GM12872 (cell line): ENCODE data around the gene NECTIN1.

Experiments used
- TF ChIP-seq, protein P1 (sequence below): IDR thresholded peaks from 3 replicates; pipeline ENCODE4 v1.5.1; 2011; ENCODE audit warnings: low read depth, mild to moderate bottlenecking, low read length, moderate library complexity; ENCODE audit not compliant: insufficient read depth

NECTIN1 gene

DNA sequence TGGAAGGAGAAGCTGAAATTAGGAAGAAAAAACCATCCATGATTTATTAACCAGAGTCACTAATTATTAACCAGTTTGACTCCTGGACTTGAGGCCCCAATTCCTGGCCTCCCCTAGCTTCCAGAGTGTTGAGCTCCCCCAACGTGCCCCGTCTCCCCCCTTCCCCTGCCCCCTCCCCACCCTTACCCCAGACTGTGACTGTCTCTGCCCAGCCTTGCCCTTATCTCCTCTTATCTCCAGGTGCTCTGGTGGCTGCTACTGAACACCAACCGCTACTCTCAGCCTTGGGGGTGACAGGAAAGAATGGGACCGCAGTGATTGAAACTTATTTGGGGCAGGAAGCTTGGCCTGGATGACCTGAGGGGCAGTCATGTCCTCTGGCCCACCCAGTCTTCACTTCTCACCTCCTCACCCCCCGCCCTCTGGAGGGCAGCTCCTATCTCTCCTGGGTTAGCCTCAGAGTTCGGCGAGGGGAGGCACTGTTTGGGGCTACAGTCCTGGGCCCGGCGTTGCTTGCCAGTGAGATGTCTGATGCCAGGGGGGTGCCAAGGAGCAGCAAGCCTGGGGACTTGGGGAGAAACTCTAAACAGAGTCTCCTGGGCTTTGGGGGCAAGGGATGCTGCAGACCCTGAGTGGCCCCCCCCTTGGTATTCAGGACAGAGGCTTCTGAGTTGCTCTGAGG, 15.5 kb downstream of the NECTIN1 start:
- TF ChIP-seq, protein P1, sequence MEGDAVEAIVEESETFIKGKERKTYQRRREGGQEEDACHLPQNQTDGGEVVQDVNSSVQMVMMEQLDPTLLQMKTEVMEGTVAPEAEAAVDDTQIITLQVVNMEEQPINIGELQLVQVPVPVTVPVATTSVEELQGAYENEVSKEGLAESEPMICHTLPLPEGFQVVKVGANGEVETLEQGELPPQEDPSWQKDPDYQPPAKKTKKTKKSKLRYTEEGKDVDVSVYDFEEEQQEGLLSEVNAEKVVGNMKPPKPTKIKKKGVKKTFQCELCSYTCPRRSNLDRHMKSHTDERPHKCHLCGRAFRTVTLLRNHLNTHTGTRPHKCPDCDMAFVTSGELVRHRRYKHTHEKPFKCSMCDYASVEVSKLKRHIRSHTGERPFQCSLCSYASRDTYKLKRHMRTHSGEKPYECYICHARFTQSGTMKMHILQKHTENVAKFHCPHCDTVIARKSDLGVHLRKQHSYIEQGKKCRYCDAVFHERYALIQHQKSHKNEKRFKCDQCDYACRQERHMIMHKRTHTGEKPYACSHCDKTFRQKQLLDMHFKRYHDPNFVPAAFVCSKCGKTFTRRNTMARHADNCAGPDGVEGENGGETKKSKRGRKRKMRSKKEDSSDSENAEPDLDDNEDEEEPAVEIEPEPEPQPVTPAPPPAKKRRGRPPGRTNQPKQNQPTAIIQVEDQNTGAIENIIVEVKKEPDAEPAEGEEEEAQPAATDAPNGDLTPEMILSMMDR: no peak

DNA sequence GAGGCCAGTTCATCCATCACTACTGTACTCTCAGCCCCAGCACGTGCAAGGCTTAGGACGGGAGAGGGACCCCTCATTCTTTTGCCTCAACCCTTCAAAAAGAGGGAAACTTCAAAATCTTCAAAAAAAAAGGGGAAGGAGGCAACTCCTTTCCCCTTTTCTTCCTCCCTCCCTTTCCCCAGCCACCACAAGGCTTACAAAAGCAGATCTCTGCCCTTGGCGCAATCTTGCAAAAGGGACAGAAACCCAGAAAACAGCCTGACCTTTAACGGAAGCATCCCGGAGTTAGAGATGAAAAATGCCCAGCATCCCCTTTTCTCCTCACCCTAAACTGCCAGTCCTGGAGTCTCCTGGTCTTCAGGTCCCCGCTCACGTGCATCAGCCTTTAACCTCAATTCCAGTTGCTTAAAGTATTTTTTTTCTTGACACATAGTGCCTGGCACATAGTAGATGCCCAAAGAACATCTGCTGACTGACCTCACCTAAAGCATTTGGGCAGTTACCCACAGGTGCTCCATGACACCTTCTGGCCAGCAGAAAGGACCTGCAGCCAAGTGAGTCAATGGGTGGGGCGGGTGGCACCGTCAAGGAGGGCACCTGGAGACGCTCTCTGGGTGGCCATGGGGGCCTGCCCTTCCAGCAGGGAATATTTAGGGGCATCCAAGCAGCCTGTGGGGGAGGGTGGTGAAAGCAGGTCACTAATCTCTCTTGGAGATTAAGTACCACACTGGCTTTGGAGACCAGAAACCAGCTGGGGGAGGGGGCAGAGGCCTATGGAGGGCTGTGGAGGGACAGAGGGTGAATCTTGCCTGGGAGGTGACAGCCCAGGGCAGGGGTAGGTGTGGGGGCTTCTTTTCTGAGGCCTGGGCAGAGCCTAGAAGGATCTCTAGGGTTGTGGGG, 16.3 kb downstream of the NECTIN1 start:
- TF ChIP-seq, protein P1: no peak

- TF ChIP-seq, protein P1: no peak
These were observed 17.0 kb downstream of the NECTIN1 start for GRCh38 chr11:119712006-119712405.

DNA sequence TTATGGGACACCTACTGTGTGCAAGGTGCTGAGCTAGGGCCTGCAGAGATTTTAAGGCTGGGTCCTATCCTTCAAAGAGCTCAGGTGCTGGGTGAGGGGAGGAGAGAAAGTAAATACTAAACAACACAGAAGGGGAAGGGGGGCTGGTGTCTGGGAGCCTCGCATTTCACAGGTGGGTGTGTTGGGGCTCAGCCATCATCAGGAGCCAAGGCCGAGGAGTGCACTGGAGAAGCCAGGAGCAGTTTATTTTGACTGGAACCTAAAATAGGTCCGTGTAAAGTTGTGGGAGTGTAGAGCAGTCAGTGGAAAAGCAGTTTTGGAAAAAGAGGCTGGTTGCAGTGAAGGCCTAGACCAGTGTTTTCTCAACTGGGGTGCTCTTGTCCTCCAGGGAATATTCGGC, 17.5 kb downstream of the NECTIN1 start:
- TF ChIP-seq, protein P1: no peak

DNA sequence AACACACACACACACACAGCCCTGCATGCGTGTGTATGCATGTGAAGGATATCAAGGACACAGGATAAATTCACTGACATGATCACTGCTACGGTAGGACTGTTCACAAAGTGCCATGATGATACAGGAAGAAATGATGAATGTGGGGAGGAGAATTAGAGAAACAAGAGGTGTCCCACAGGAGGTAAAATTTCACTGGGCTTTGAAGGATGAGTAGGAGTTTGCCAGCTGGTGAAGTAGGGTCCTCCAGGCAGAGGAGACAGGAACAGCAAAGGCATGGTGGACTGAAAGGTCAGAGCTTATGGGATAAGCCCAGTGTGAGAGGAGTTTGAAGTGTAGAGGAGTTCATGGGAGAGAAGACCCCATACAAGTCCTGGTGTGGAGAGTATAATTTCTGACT, 18.6 kb downstream of the NECTIN1 start:
- TF ChIP-seq, protein P1: no peak

DNA sequence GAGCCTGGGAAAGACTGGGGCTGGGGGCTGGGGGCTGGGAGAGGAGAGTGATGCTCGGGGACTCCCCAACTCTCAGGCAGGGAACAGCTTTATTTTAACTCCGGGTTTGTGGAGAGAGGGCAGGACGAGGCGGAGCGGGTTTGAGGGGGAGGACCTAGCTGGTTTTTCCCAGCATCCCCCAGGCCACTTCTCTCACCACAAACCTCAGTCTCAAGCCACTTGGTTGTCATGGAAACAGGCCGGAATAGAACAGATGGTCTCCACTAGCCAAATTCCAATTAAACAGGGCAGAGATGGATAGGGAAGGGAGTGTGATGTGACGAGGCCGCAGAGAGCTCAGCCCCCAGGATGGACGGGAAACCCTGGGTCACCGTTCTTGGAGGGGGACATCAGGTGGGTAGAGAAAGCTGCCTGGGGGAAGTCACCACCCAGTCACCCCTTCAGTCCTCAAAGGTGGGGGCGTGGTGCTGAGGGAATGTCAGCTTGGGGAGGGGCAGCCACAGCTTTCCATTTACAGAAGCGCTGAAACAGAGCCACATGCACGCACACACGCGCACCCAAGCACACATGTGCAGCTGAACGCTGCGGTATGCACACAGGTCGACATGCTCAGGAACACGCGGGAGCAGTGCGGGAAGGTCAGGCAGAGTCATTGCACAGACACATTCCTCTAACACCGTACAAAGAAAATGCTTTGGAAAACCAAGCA, 19.2 kb downstream of the NECTIN1 start:
- TF ChIP-seq, protein P1: no peak

DNA sequence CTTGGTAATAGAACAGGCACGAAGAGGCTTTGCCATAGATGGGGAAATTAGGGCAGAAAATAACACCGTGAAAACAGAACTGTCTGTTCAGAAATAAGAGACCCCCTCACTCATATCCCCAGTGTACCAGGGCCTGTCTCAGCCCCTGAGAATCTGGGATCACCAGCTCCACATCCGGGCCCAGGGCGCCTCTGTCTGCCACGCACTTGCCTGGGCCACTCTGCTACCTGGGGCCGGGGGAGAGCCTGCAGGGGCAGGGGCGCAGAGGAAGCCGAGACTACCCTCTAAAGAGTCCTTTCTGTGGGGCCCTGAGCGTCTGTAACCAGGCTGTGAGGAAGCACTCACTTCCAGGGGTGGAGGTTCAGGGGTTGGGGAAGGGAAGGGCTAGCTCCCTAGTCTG, 19.8 kb downstream of the NECTIN1 start:
- TF ChIP-seq, protein P1: no peak
